Mucosa of descending colon (tissue), 3 donors: ENCODE data around the gene TBC1D3B. TPM values are rescaled to one million over a fixed set of nuclear protein-coding genes. Genes with fewer than 3 reads are reported as not detected.
"Not testable (repeated sequence)": the region's sequence is repeated elsewhere in the genome, so short reads cannot be mapped to it uniquely, and the experiment has no call there.

ENCODE experiments used
- ATAC-seq: fragments of 200-7000 bp; cut with Tn5 transposase; one replicate; pipeline ENCODE4 v1.9.1; 2020; ENCODE audit warnings: mild to moderate bottlenecking, moderate library complexity
- DNase-seq, 3 donors: peaks; one replicate each; pipeline ENCODE4 v3.0.0-alpha.2; 2020
- H3K36me3 ChIP-seq: fragments of 200-600 bp; one replicate; pipeline ENCODE4 v1.8.0; 2021; ENCODE audit warnings: low read depth, mild to moderate bottlenecking
- H3K4me1 ChIP-seq: fragments of 200-600 bp; one replicate; pipeline ENCODE4 v1.8.0; 2021; ENCODE audit warnings: low read depth, mild to moderate bottlenecking
- H3K4me3 ChIP-seq: fragments of 200-600 bp; one replicate; pipeline ENCODE4 v1.8.0; 2021; ENCODE audit warnings: mild to moderate bottlenecking
- H3K9me3 ChIP-seq: fragments of 200-600 bp; one replicate; pipeline ENCODE4 v1.8.0; 2021; ENCODE audit warnings: mild to moderate bottlenecking
- CTCF ChIP-seq: fragments of 200-600 bp; IDR thresholded peaks from one replicate; pipeline ENCODE4 v1.8.0; 2022; ENCODE audit warnings: antibody characterized with exemption, mild to moderate bottlenecking
- intact Hi-C, 2 donors: fragments of 100-400 bp; cut with DNase I in 1 of 2; cut with micrococcal nuclease in 1 of 2; formaldehyde crosslinking; loops; one replicate each; pipeline versions ENCODE4 v1.11.0 to v1.11.1; 2022; cut with DNase I, micrococcal nuclease
- total RNA-seq, 3 donors: library from RNA; stranded (reverse); fragmentation: NEBNext Ultra II Directional in 2 of 3; extraction: Animal tissue kit (Norgen Biotek cat#: 25700) in 2 of 3; gene quantifications; one replicate each; pipeline versions ENCODE4 v1.2.1 to v1.2.4, GENCODE V29; 2021 to 2023
- donor health status: DM: no; HTN: no; CAD: no; lungs with moderate emphysema.
- donor health status: DM: no; HTN: no; CAD: no.
- donor health status: DM: no; HTN: yes; CAD: no.

The TBC1D3B gene
- total RNA-seq, 3 donors from 2014 or later, result 8.0 to 12.9 (median 10.8) TPM

GRCh38 chr17:36197387-36197703, 20.9 kb upstream of the TBC1D3B start:
- DNase-seq, result no peak
- no peak for ATAC-seq

GRCh38 chr17:36196131-36196486, 19.7 kb upstream of the TBC1D3B start:
- no peak overlapping the region for H3K4me3 ChIP-seq
- H3K9me3 ChIP-seq, result no peaks in the 10 kb centered on the region
- H3K36me3 ChIP-seq, result no peaks in the 10 kb centered on the region
- no peak for DNase-seq
- intact Hi-C loops, result no loop called here
- no peak for ATAC-seq
- H3K4me1 ChIP-seq, result peaks cover 6% of the 10 kb centered on the region
- TF ChIP-seq CTCF, result no peak

More at GRCh38 chr17:36197387-36197703, 20.9 kb upstream of the TBC1D3B start:
- Histone ChIP-seq H3K4me1 (peaks cover 2% of the 10 kb centered on the region), H3K4me3 (no peak overlapping the region), H3K9me3 (no peaks in the 10 kb centered on the region), H3K36me3 (no peaks in the 10 kb centered on the region)
- no peak for TF ChIP-seq CTCF
- intact Hi-C loops, result no loop called here

- ATAC-seq (no peak), DNase-seq (no peak)
- Histone ChIP-seq H3K36me3 (no peaks in the 10 kb centered on the region), H3K9me3 (no peaks in the 10 kb centered on the region), H3K4me1 (peaks cover 9% of the 10 kb centered on the region), H3K4me3 (no peak overlapping the region)
- TF ChIP-seq CTCF, result no peak
- intact Hi-C loops, result no loop called here
These were observed 19.1 kb upstream of the TBC1D3B start for GRCh38 chr17:36195434-36196130.

GRCh38 chr17:36194832-36195433, 18.5 kb upstream of the TBC1D3B start:
- H3K36me3 ChIP-seq, intact Hi-C loops, ATAC-seq, H3K4me1 ChIP-seq, H3K9me3 ChIP-seq, H3K4me3 ChIP-seq, DNase-seq: not testable (repeated sequence)

- H3K4me1 ChIP-seq, H3K9me3 ChIP-seq, H3K4me3 ChIP-seq, intact Hi-C loops, H3K36me3 ChIP-seq, DNase-seq: not testable (repeated sequence)
- ATAC-seq, result peak; percentile 20
These were observed 17.9 kb upstream of the TBC1D3B start for GRCh38 chr17:36194147-36194831.

- no peak overlapping the region for H3K4me3 ChIP-seq
- no peak for ATAC-seq
- DNase-seq, result no peak
- peaks cover 10% of the 10 kb centered on the region for H3K4me1 ChIP-seq
- intact Hi-C loops, result no loop called here
- no peak for TF ChIP-seq CTCF
- H3K9me3 ChIP-seq, result no peaks in the 10 kb centered on the region
- no peaks in the 10 kb centered on the region for H3K36me3 ChIP-seq
These were observed 16.9 kb upstream of the TBC1D3B start for GRCh38 chr17:36193216-36193775.

GRCh38 chr17:36190549-36191330, 14.3 kb upstream of the TBC1D3B start:
- not testable (repeated sequence) for DNase-seq

GRCh38 chr17:36189993-36190392, 13.6 kb upstream of the TBC1D3B start:
- not testable (repeated sequence) for H3K36me3 ChIP-seq, ATAC-seq, H3K9me3 ChIP-seq, DNase-seq, H3K4me1 ChIP-seq, H3K4me3 ChIP-seq
- intact Hi-C loops, result loop anchor here in 1 of 2 donors (5.0 kb wide), 1 partner anchor 78 kb away; no protein-coding TSS in a partner anchor

More at GRCh38 chr17:36190549-36191330, 14.3 kb upstream of the TBC1D3B start:
- H3K4me3 ChIP-seq, ATAC-seq, H3K9me3 ChIP-seq, H3K4me1 ChIP-seq, intact Hi-C loops, H3K36me3 ChIP-seq: not testable (repeated sequence)
